Kidney epithelial cell (primary cell): ENCODE results near the gene NUP133. TPM values are rescaled to one million over a fixed set of nuclear protein-coding genes. Genes with fewer than 3 reads are reported as not detected.
A peak's percentile ranks its signal among the peaks of the same experiment; 100 is the strongest.
"Not testable (repeated sequence)": the region's sequence is repeated elsewhere in the genome, so short reads cannot be mapped to it uniquely, and the experiment has no call there.

ENCODE experiments used
- DNase-seq: peaks from one replicate; pipeline ENCODE4 v3.0.0-alpha.2; 2010; ENCODE audit warnings: low read depth
- H3K27me3 ChIP-seq: 2 replicates; pipeline ENCODE4 v1.6.0; 2011; ENCODE audit warnings: low read length; ENCODE audit not compliant: control insufficient read depth, insufficient read depth
- H3K36me3 ChIP-seq: 2 replicates; pipeline ENCODE4 v1.5.1; 2011; ENCODE audit warnings: low read length; ENCODE audit not compliant: control insufficient read depth, insufficient read depth
- H3K4me3 ChIP-seq: 2 replicates; pipeline ENCODE4 v1.5.1; 2011; ENCODE audit warnings: low read depth, mild to moderate bottlenecking, control low read depth, low read length
- CTCF ChIP-seq: IDR thresholded peaks from 2 replicates; pipeline ENCODE4 v1.5.1; 2011; ENCODE audit warnings: mild to moderate bottlenecking, moderate library complexity, low read length, control low read depth, inconsistent platforms; ENCODE audit not compliant: insufficient read depth, poor library complexity, severe bottlenecking
- total RNA-seq: library from RNA; depleted of rRNA; stranded (reverse); fragments of >200 nt; gene quantifications from 2 replicates; pipeline ENCODE4 v1.2.3, GENCODE V29; 2015

Gene NUP133
- total RNA-seq, 1 donor from 2014 or later, result 28.6 TPM

- TF ChIP-seq CTCF, result peak; percentile 21
- DNase-seq, result no peak
- Histone ChIP-seq H3K36me3 (no peaks in the 10 kb centered on the region), H3K4me3 (no peak overlapping the region), H3K27me3 (peaks cover 68% of the 10 kb centered on the region)
Observed at GRCh38 chr1:229430761-229431283, 77.3 kb downstream of the NUP133 start.

- no peak for TF ChIP-seq CTCF
- no peak for DNase-seq
- H3K36me3 ChIP-seq, result no peaks in the 10 kb centered on the region
- no peak overlapping the region for H3K4me3 ChIP-seq
- H3K27me3 ChIP-seq, result peaks cover 45% of the 10 kb centered on the region
Observed at GRCh38 chr1:229428256-229428655, 79.9 kb downstream of the NUP133 start.

GRCh38 chr1:229427572-229427971 is 80.6 kb downstream of the NUP133 start:
- Histone ChIP-seq H3K4me3 (no peak overlapping the region), H3K27me3 (peaks cover 38% of the 10 kb centered on the region), H3K36me3 (no peaks in the 10 kb centered on the region)
- TF ChIP-seq CTCF, result no peak
- DNase-seq, result no peak

GRCh38 chr1:229425564-229426159 is 82.5 kb downstream of the NUP133 start:
- no peaks in the 10 kb centered on the region for H3K36me3 ChIP-seq
- H3K4me3 ChIP-seq, result no peak overlapping the region
- no peak for DNase-seq
- no peak for TF ChIP-seq CTCF
- H3K27me3 ChIP-seq, result peaks cover 20% of the 10 kb centered on the region

GRCh38 chr1:229420765-229421164 is 87.4 kb downstream of the NUP133 start:
- DNase-seq, result no peak
- Histone ChIP-seq H3K27me3 (peaks cover under 1% of the 10 kb centered on the region), H3K36me3 (no peaks in the 10 kb centered on the region), H3K4me3 (no peak overlapping the region)
- TF ChIP-seq CTCF, result no peak

GRCh38 chr1:229420224-229420623 is 87.9 kb downstream of the NUP133 start:
- H3K36me3 ChIP-seq, result no peaks in the 10 kb centered on the region
- H3K27me3 ChIP-seq, result no peaks in the 10 kb centered on the region
- no peak overlapping the region for H3K4me3 ChIP-seq
- no peak for DNase-seq
- no peak for TF ChIP-seq CTCF

GRCh38 chr1:229418586-229418985 is 89.6 kb downstream of the NUP133 start:
- not testable (repeated sequence) for H3K27me3 ChIP-seq, H3K36me3 ChIP-seq, H3K4me3 ChIP-seq, DNase-seq

- not testable (repeated sequence) for H3K36me3 ChIP-seq, H3K4me3 ChIP-seq, DNase-seq
- peaks cover 30% of the 10 kb centered on the region for H3K27me3 ChIP-seq
Observed at GRCh38 chr1:229412810-229413209, 95.3 kb downstream of the NUP133 start.
